H9 (cell line): ENCODE results near the gene BANF1. TPM values are rescaled to one million over a fixed set of nuclear protein-coding genes. Genes with fewer than 3 reads are reported as not detected.

Experiments used
- DNase-seq: peaks from one replicate; pipeline ENCODE4 v3.0.0-alpha.2; 2017
- H2AFZ ChIP-seq: one replicate; pipeline ENCODE4 v1.6.1; 2013; ENCODE audit warnings: mild to moderate bottlenecking, low read length, control low read depth, moderate library complexity
- H2AK5ac ChIP-seq: 2 replicates; pipeline ENCODE4 v1.6.1; 2013; ENCODE audit warnings: low read length, control low read depth, mixed read lengths; ENCODE audit not compliant: insufficient read length
- H2BK120ac ChIP-seq: one replicate; pipeline ENCODE4 v1.6.1; 2013; ENCODE audit warnings: low read depth, mild to moderate bottlenecking, low read length, control low read depth, inconsistent platforms; ENCODE audit not compliant: poor library complexity, severe bottlenecking
- H2BK12ac ChIP-seq: 2 replicates; pipeline ENCODE4 v1.6.1; 2013; ENCODE audit warnings: low read length, control low read depth, mixed read lengths, low read depth; ENCODE audit not compliant: insufficient read length
- H2BK15ac ChIP-seq: 2 replicates; pipeline ENCODE4 v1.6.1; 2013; ENCODE audit warnings: low read depth, low read length, control low read depth
- H2BK20ac ChIP-seq: one replicate; pipeline ENCODE4 v1.6.1; 2013; ENCODE audit warnings: low read depth, mild to moderate bottlenecking, low read length, control low read depth, inconsistent platforms; ENCODE audit not compliant: poor library complexity, severe bottlenecking
- H2BK5ac ChIP-seq: 2 replicates; pipeline ENCODE4 v1.6.1; 2013; ENCODE audit warnings: low read length, control low read depth, mixed read lengths; ENCODE audit not compliant: insufficient read length
- H3K14ac ChIP-seq: 2 replicates; pipeline ENCODE4 v1.6.1; 2013; ENCODE audit warnings: low read length, control low read depth; ENCODE audit not compliant: insufficient read depth
- H3K18ac ChIP-seq: 2 replicates; pipeline ENCODE4 v1.6.1; 2013; ENCODE audit warnings: low read depth, mild to moderate bottlenecking, mixed read lengths, low read length, control low read depth; ENCODE audit not compliant: insufficient read length
- H3K23ac ChIP-seq: 2 replicates; pipeline ENCODE4 v1.6.1; 2013; ENCODE audit warnings: low read length, control low read depth, mixed read lengths, low read depth; ENCODE audit not compliant: insufficient read length
- H3K23me2 ChIP-seq: 2 replicates; pipeline ENCODE4 v1.6.1; 2013; ENCODE audit warnings: low read depth, mild to moderate bottlenecking, mixed read lengths, low read length, control low read depth; ENCODE audit not compliant: insufficient read length, poor library complexity, severe bottlenecking
- H3K27ac ChIP-seq: 2 replicates; pipeline ENCODE4 v1.5.1; 2013; ENCODE audit warnings: low read length, control low read depth, mixed read lengths, low read depth; ENCODE audit not compliant: insufficient read length
- H3K27me3 ChIP-seq: 2 replicates; pipeline ENCODE4 v1.6.1; 2013; ENCODE audit warnings: low read length, control low read depth, inconsistent platforms; ENCODE audit not compliant: insufficient read depth
- H3K4ac ChIP-seq: 2 replicates; pipeline ENCODE4 v1.6.1; 2013; ENCODE audit warnings: low read depth, mild to moderate bottlenecking, control low read depth, inconsistent platforms, low read length, moderate library complexity
- H3K4me1 ChIP-seq: 2 replicates; pipeline ENCODE4 v1.6.1; 2013; ENCODE audit warnings: low read length, control low read depth, inconsistent platforms; ENCODE audit not compliant: insufficient read depth
- H3K4me2 ChIP-seq: 2 replicates; pipeline ENCODE4 v1.6.1; 2013; ENCODE audit warnings: low read length, control low read depth, mixed read lengths; ENCODE audit not compliant: insufficient read length, insufficient read depth
- H3K56ac ChIP-seq: 2 replicates; pipeline ENCODE4 v1.6.1; 2013; ENCODE audit warnings: low read depth, mild to moderate bottlenecking, mixed read lengths, low read length, control low read depth; ENCODE audit not compliant: insufficient read length
- H3K79me1 ChIP-seq: 2 replicates; pipeline ENCODE4 v1.6.1; 2013; ENCODE audit warnings: low read depth, mild to moderate bottlenecking, moderate library complexity, low read length, control low read depth, inconsistent platforms; ENCODE audit not compliant: insufficient read depth, poor library complexity, severe bottlenecking
- H3K79me2 ChIP-seq: 2 replicates; pipeline ENCODE4 v1.6.1; 2013; ENCODE audit warnings: low read length, control low read depth, inconsistent platforms; ENCODE audit not compliant: insufficient read depth
- H3K9ac ChIP-seq: 2 replicates; pipeline ENCODE4 v1.6.1; 2013; ENCODE audit warnings: low read length, control low read depth, mixed read lengths; ENCODE audit not compliant: insufficient read length; ENCODE audit errors: extremely low read depth
- H3K9me3 ChIP-seq: one replicate; pipeline ENCODE4 v1.6.1; 2013; ENCODE audit warnings: low read depth, low read length, inconsistent platforms; ENCODE audit not compliant: control insufficient read depth
- H3T11ph ChIP-seq: one replicate; pipeline ENCODE4 v1.6.1; 2013; ENCODE audit warnings: mild to moderate bottlenecking, low read length, control low read depth, inconsistent platforms
- H4K20me1 ChIP-seq: one replicate; pipeline ENCODE4 v1.6.1; 2013; ENCODE audit not compliant: control insufficient read depth, insufficient read length, insufficient read depth
- H4K5ac ChIP-seq: 2 replicates; pipeline ENCODE4 v1.6.1; 2013; ENCODE audit warnings: low read depth, mild to moderate bottlenecking, mixed read lengths, low read length, control low read depth; ENCODE audit not compliant: insufficient read length
- H4K8ac ChIP-seq: replicated peaks from 2 replicates; pipeline ENCODE4 v1.6.1; 2013; ENCODE audit warnings: low read length, control low read depth, mixed read lengths, low read depth; ENCODE audit not compliant: insufficient read length
- H4K91ac ChIP-seq: 2 replicates; pipeline ENCODE4 v1.6.1; 2013; ENCODE audit warnings: low read depth, mild to moderate bottlenecking, moderate library complexity, mixed read lengths, low read length, control low read depth; ENCODE audit not compliant: insufficient read length
- H3K27ac Mint-ChIP-seq, 3 experiments: 2 replicates in 2 of 3; 3 replicates in 1 of 3; pipeline ENCODE4 v1.8.0; 2020 to 2021; ENCODE audit warnings: mixed read lengths in 3 of 3, mild to moderate bottlenecking in 1 of 3, moderate library complexity in 1 of 3
- H3K27me3 Mint-ChIP-seq: 2 replicates; pipeline ENCODE4 v1.8.0; 2021; ENCODE audit warnings: low read depth, mild to moderate bottlenecking, moderate library complexity, mixed read lengths
- H3K36me3 Mint-ChIP-seq, 3 experiments: 2 replicates in 2 of 3; 3 replicates in 1 of 3; pipeline ENCODE4 v1.8.0; 2020 to 2021; ENCODE audit warnings: low read depth in 3 of 3, mixed read lengths in 3 of 3; ENCODE audit not compliant: insufficient read depth in 1 of 3
- H3K4me1 Mint-ChIP-seq, 2 experiments: 2 replicates each; pipeline ENCODE4 v1.8.0; 2020; ENCODE audit warnings: mixed read lengths in 2 of 2
- H3K4me3 Mint-ChIP-seq, 2 experiments: 2 replicates in 1 of 2; 3 replicates in 1 of 2; pipeline ENCODE4 v1.8.0; 2020 to 2021; ENCODE audit warnings: mild to moderate bottlenecking in 2 of 2, mixed read lengths in 2 of 2, moderate library complexity in 1 of 2
- H3K9me3 Mint-ChIP-seq, 2 experiments: 2 replicates in 1 of 2; 3 replicates in 1 of 2; pipeline ENCODE4 v1.8.0; 2020; ENCODE audit warnings: mild to moderate bottlenecking in 2 of 2, mixed read lengths in 2 of 2, moderate library complexity in 1 of 2
- WGBS: extraction: QIAGEN DNeasy Blood & Tissue Kit; methylation state at CpG from one replicate; pipeline ENCODE4 v1.1.7; 2013; ENCODE audit warnings: missing lambda C conversion rate, low lambda C conversion rate, mixed read lengths; ENCODE audit not compliant: insufficient read length; ENCODE audit errors: extremely low coverage; 5-methylcytosine and 5-hydroxymethylcytosine counted together
- total RNA-seq: library from RNA; stranded (reverse); gene quantifications from 2 replicates; pipeline ENCODE4 v1.2.1, GENCODE V29; 2021
- TF ChIP-seq, protein P1 (sequence below): fragments of 200-600 bp; sonication (generic); conservative IDR thresholded peaks from 3 replicates; pipeline ENCODE4 v1.8.0; 2021; ENCODE audit warnings: antibody characterized with exemption, mild to moderate bottlenecking

BANF1 gene
- total RNA-seq, 1 experiment from 2014 or later, result 346 TPM

GRCh38 chr11:65983589-65983987 lies 18.7 kb upstream of the BANF1 start:
- no peak overlapping the region for H3K27ac Mint-ChIP-seq
- Histone ChIP-seq H2AK5ac (no peak overlapping the region), H3T11ph (no peak overlapping the region), H3K4ac (no peak overlapping the region; the same call in 1 of the 2 replicates), H3K9ac (no peak overlapping the region), H3K27me3 (no peaks in the 10 kb centered on the region), H3K56ac (no peak overlapping the region), H4K20me1 (no peaks in the 10 kb centered on the region), H4K91ac (no peak overlapping the region), H2BK5ac (no peak overlapping the region), H2BK15ac (no peak overlapping the region), H2BK20ac (no peak overlapping the region), H4K8ac (no peak overlapping the region), H4K5ac (no peak overlapping the region), H2AFZ (no peak overlapping the region), H3K27ac (no peak overlapping the region), H3K9me3 (no peaks in the 10 kb centered on the region), H3K23me2 (no peaks in the 10 kb centered on the region), H2BK12ac (no peak overlapping the region), H3K18ac (no peak overlapping the region), H3K23ac (no peak overlapping the region), H3K4me1 (no peaks in the 10 kb centered on the region), H3K4me2 (no peak overlapping the region), H3K14ac (no peak overlapping the region), H3K79me2 (no peaks in the 10 kb centered on the region), H3K79me1 (no peaks in the 10 kb centered on the region), H2BK120ac (no peak overlapping the region)
- H3K9me3 Mint-ChIP-seq, result no peaks in the 10 kb centered on the region
- no peak for DNase-seq
- peaks cover 7 to 15% (median 8%) of the 10 kb centered on the region in 3 experiments; a peak in 5 of 7 replicates for H3K36me3 Mint-ChIP-seq
- no peaks in the 10 kb centered on the region for H3K4me1 Mint-ChIP-seq
- TF ChIP-seq, protein P1, sequence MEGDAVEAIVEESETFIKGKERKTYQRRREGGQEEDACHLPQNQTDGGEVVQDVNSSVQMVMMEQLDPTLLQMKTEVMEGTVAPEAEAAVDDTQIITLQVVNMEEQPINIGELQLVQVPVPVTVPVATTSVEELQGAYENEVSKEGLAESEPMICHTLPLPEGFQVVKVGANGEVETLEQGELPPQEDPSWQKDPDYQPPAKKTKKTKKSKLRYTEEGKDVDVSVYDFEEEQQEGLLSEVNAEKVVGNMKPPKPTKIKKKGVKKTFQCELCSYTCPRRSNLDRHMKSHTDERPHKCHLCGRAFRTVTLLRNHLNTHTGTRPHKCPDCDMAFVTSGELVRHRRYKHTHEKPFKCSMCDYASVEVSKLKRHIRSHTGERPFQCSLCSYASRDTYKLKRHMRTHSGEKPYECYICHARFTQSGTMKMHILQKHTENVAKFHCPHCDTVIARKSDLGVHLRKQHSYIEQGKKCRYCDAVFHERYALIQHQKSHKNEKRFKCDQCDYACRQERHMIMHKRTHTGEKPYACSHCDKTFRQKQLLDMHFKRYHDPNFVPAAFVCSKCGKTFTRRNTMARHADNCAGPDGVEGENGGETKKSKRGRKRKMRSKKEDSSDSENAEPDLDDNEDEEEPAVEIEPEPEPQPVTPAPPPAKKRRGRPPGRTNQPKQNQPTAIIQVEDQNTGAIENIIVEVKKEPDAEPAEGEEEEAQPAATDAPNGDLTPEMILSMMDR, result no peak
- no peak overlapping the region for H3K4me3 Mint-ChIP-seq
- no peaks in the 10 kb centered on the region; the same call in none of the 2 replicates for H3K27me3 Mint-ChIP-seq
- no CpG with 5 or more reads among the region's 5 CpGs for WGBS
